ENCODE data around the gene ATP9B. TPM values are rescaled to one million over a fixed set of nuclear protein-coding genes. Genes with fewer than 3 reads are reported as not detected.

ATP9B gene
- polyA plus RNA-seq, 1 donor, result 20.2 TPM

GRCh38 chr18:79426376-79427300 is 357.4 kb downstream of the ATP9B start:
- DNase-seq (ENCODE audit: low read depth), result no peak

DNA sequence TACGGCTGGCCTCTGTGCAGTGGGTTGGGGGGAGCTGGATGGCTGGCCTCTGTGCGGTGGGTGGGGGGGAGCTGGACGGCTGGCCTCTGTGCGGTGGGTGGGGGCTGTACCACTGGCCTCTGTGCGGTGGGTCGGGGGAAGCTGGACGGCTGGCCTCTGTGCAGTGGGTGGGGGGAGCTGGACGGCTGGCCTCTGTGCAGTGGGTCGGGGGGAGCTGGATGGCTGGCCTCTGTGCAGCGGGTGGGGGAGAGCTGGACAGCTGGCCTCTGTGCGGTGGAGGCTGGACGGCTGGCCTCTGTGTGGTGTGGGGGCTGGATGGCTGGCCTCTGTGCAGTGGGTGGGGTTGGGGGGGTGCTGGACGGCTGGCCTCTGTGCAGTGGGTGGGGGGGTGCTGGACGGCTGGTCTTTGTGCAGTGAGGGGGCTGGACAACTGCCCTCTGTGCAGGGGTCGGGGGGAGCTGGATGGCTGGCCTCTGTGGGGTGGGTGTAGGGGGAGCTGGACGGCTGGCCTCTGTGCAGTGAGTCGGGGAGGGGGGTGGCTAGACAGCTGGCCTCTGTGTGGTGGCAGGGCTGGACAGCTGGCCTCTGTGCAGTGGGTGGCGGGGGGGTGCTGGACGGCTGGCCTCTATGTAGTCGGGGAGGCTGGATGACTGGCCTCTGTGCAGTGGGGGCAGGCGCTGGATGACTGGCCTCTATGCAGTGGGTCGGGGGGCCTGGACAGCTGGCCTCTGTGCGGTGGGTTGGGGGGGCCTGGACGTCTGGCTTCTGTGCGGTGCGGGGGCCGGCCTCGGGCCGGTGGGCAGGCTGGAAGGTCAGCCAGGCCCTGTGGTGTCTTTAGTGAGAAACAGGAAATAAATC is 358.4 kb downstream of the ATP9B start:
- DNase-seq (ENCODE audit: low read depth), result no peak

Other genes starting within 250 kb of the ATP9B start
- gene SALL3, start 89.6 kb upstream of the ATP9B start, polyA plus RNA-seq (ENCODE audit: insufficient read length), result not detected

Data from forelimb muscle (tissue), 1 donor.